Sigmoid colon (tissue), 7 donors: ENCODE measurements around the gene SLC6A6. TPM values are rescaled to one million over a fixed set of nuclear protein-coding genes. Genes with fewer than 3 reads are reported as not detected.

Source experiments
- DNase-seq: peaks from one replicate; pipeline ENCODE4 v3.0.0-alpha.2; 2019
- H3K27ac ChIP-seq, 4 donors: fragments of 200-600 bp; sonication (generic); one replicate each; pipeline ENCODE4 v1.5.1; 2016 to 2019; ENCODE audit warnings: mild to moderate bottlenecking in 1 of 4
- H3K27me3 ChIP-seq, 3 donors: fragments of 200-600 bp; sonication (generic); one replicate each; pipeline ENCODE4 v1.5.1; 2019; ENCODE audit warnings: mild to moderate bottlenecking in 1 of 3
- H3K36me3 ChIP-seq, 4 donors: fragments of 200-600 bp; sonication (generic); one replicate each; pipeline ENCODE4 v1.5.1; 2016 to 2019
- H3K4me1 ChIP-seq, 4 donors: fragments of 200-600 bp; sonication (generic); one replicate each; pipeline ENCODE4 v1.5.1; 2017 to 2019
- H3K4me3 ChIP-seq, 4 donors: fragments of 200-600 bp; sonication (generic); one replicate each; pipeline ENCODE4 v1.5.1; 2017 to 2019; ENCODE audit warnings: mild to moderate bottlenecking in 2 of 4, moderate library complexity in 1 of 4
- H3K9me3 ChIP-seq, 4 donors: fragments of 200-600 bp in 3 of 4; sonication (generic) in 3 of 4; one replicate each; pipeline versions ENCODE4 v1.5.1 to v1.6.1; 2013 to 2019
- CTCF ChIP-seq, 4 experiments: fragments of 450-650 bp in 3 of 4; fragments of 200-600 bp in 1 of 4; IDR thresholded peaks; one replicate each; pipeline ENCODE4 v1.5.1; 2016 to 2019; ENCODE audit warnings: antibody characterized with exemption in 4 of 4, mild to moderate bottlenecking in 3 of 4, moderate library complexity in 2 of 4
- EP300 ChIP-seq, 4 donors: sonication (generic); formaldehyde crosslinking; IDR thresholded peaks; one replicate each; pipeline ENCODE4 v1.6.1; 2017; ENCODE audit warnings: antibody characterized with exemption in 4 of 4
- POLR2A ChIP-seq, 2 donors: fragments of 450-650 bp; IDR thresholded peaks; one replicate each; pipeline ENCODE4 v1.6.1; 2016; ENCODE audit warnings: antibody characterized with exemption in 2 of 2, mild to moderate bottlenecking in 2 of 2, moderate library complexity in 2 of 2
- POLR2AphosphoS5 ChIP-seq, 4 donors: sonication (generic); formaldehyde crosslinking; IDR thresholded peaks; one replicate each; pipeline ENCODE4 v1.6.1; 2017; ENCODE audit warnings: antibody characterized with exemption in 4 of 4
- WGBS, 2 donors: extraction: QIAGEN DNeasy Blood & Tissue Kit; methylation state at CpG; one replicate each; pipeline ENCODE4 v1.1.7; 2013; 5-methylcytosine and 5-hydroxymethylcytosine counted together
- intact Hi-C: fragments of 100-400 bp; cut with DNase I; formaldehyde crosslinking; loops from one replicate; pipeline ENCODE4 v1.15.1; 2023
- polyA plus RNA-seq, 3 donors: library from polyadenylated mRNA; stranded (reverse); fragments of 200-250 nt; gene quantifications; one replicate each; pipeline ENCODE4 v1.2.3, GENCODE V29; 2013
- total RNA-seq, 4 donors: library from RNA; depleted of rRNA; stranded (reverse); fragments of >200 nt; gene quantifications; one replicate each; pipeline ENCODE4 v1.1.0, GENCODE V29; 2016
- donor health status: healthy with polysubstance abuse.
- donor health status: Bipolar disorder and iron deficiency.
- donor health status: healthy.

SLC6A6 gene
- total and polyA plus RNA-seq, 7 donors, result 2.3 to 19.1 (median 8.4) TPM

GRCh38 chr3:14377838-14378169 is 24.6 kb upstream of the SLC6A6 start:
- no peaks in the 10 kb centered on the region for H3K27me3 ChIP-seq
- no peak for TF ChIP-seq POLR2AphosphoS5 (IDR thresholded peaks at IDR 0.05)
- H3K9me3 ChIP-seq, result no peaks in the 10 kb centered on the region
- no peak overlapping the region for H3K27ac ChIP-seq
- no peak overlapping the region for H3K4me3 ChIP-seq
- WGBS, 2 donors, result 45 to 80% methylated on average over 3 of the region's 3 CpGs
- no peaks in the 10 kb centered on the region for H3K36me3 ChIP-seq
- intact Hi-C loops, result no loop called here
- no peaks in the 10 kb centered on the region for H3K4me1 ChIP-seq
- no peak for DNase-seq

GRCh38 chr3:14378415-14378814 is 24.0 kb upstream of the SLC6A6 start:
- no peaks in the 10 kb centered on the region for H3K9me3 ChIP-seq
- no peaks in the 10 kb centered on the region for H3K36me3 ChIP-seq
- no peaks in the 10 kb centered on the region for H3K4me1 ChIP-seq
- intact Hi-C loops, result no loop called here
- WGBS, 2 donors, result 95 to 96% methylated on average over 4 of the region's 4 CpGs
- H3K27me3 ChIP-seq, result no peaks in the 10 kb centered on the region
- H3K4me3 ChIP-seq, result no peak overlapping the region
- H3K27ac ChIP-seq, result no peak overlapping the region
- TF ChIP-seq POLR2AphosphoS5 (IDR thresholded peaks at IDR 0.05), result no peak
- TF ChIP-seq CTCF (IDR thresholded peaks at IDR 0.05), result no peak
- no peak for TF ChIP-seq POLR2A (IDR thresholded peaks at IDR 0.05)
- TF ChIP-seq EP300 (IDR thresholded peaks at IDR 0.05), result no peak
- DNase-seq, result no peak

GRCh38 chr3:14379843-14380242 is 22.6 kb upstream of the SLC6A6 start:
- Histone ChIP-seq H3K4me1 (no peaks in the 10 kb centered on the region), H3K27ac (no peak overlapping the region), H3K27me3 (no peaks in the 10 kb centered on the region), H3K4me3 (no peak overlapping the region), H3K9me3 (no peaks in the 10 kb centered on the region), H3K36me3 (no peaks in the 10 kb centered on the region)
- intact Hi-C loops, result no loop called here
- no peak for TF ChIP-seq CTCF (IDR thresholded peaks at IDR 0.05)
- TF ChIP-seq EP300 (IDR thresholded peaks at IDR 0.05), result no peak
- no peak for TF ChIP-seq POLR2A (IDR thresholded peaks at IDR 0.05)
- TF ChIP-seq POLR2AphosphoS5 (IDR thresholded peaks at IDR 0.05), result no peak
- 84 to 92% methylated on average over 10 of the region's 10 CpGs for WGBS, 2 donors
- DNase-seq, result no peak

GRCh38 chr3:14386254-14386653 is 16.2 kb upstream of the SLC6A6 start:
- Histone ChIP-seq H3K36me3 (no peaks in the 10 kb centered on the region), H3K9me3 (no peaks in the 10 kb centered on the region), H3K4me3 (no peak overlapping the region), H3K27ac (no peak overlapping the region), H3K4me1 (peaks cover 0 to 12% (median 8%) of the 10 kb centered on the region in 4 donors), H3K27me3 (peaks cover 0 to 4% (median 0%) of the 10 kb centered on the region in 3 donors)
- intact Hi-C loops, result no loop called here
- DNase-seq, result no peak
- WGBS, 2 donors, result 78 to 81% methylated on average over 9 of the region's 9 CpGs
- TF ChIP-seq CTCF (IDR thresholded peaks at IDR 0.05) (no peak), POLR2AphosphoS5 (IDR thresholded peaks at IDR 0.05) (no peak), EP300 (IDR thresholded peaks at IDR 0.05) (no peak)

GRCh38 chr3:14388201-14388600 is 14.2 kb upstream of the SLC6A6 start:
- DNase-seq, result no peak
- WGBS, 2 donors, result 68 to 81% methylated on average over 5 of the region's 5 CpGs
- TF ChIP-seq POLR2AphosphoS5 (IDR thresholded peaks at IDR 0.05) (no peak), CTCF (IDR thresholded peaks at IDR 0.05) (no peak), EP300 (IDR thresholded peaks at IDR 0.05) (no peak), POLR2A (IDR thresholded peaks at IDR 0.05) (no peak)
- Histone ChIP-seq H3K4me1 (peaks cover 0 to 17% (median 11%) of the 10 kb centered on the region in 4 donors), H3K27ac (peak overlapping the region in 2 of 4 donors; percentile 4 to 41), H3K4me3 (no peak overlapping the region), H3K9me3 (no peaks in the 10 kb centered on the region), H3K36me3 (no peaks in the 10 kb centered on the region), H3K27me3 (peaks cover 0 to 4% (median 0%) of the 10 kb centered on the region in 3 donors)
- intact Hi-C loops, result no loop called here
